Kidney (tissue), 14 donors: Measurements from ENCODE around the gene ASIC3. TPM values are rescaled to one million over a fixed set of nuclear protein-coding genes. Genes with fewer than 3 reads are reported as not detected.

Experiments used
- DNase-seq, 5 donors: peaks; one replicate each; pipeline ENCODE4 v3.0.0-alpha.2; 2013 to 2020
- FAIRE-seq: peaks from 2 replicates; lab custom pipeline; 2012; peaks lifted over from hg19 to GRCh38; lab: Jason Lieb, UNC
- H3K27ac ChIP-seq, 2 donors: one replicate each; pipeline ENCODE4 v1.7.0; 2013; ENCODE audit warnings: low read depth in 2 of 2, low read length in 2 of 2, inconsistent platforms in 1 of 2
- H3K27me3 ChIP-seq: one replicate; pipeline ENCODE4 v1.7.1; 2013; ENCODE audit warnings: low read length, inconsistent platforms; ENCODE audit not compliant: control insufficient read depth, insufficient read depth
- H3K36me3 ChIP-seq, 3 donors: one replicate each; pipeline versions ENCODE4 v1.7.0 to v1.7.1; 2013; ENCODE audit warnings: low read length in 3 of 3, control low read depth in 1 of 3, inconsistent platforms in 1 of 3; ENCODE audit not compliant: insufficient read depth in 3 of 3, control insufficient read depth in 2 of 3
- H3K4me1 ChIP-seq, 3 donors: one replicate each; pipeline versions ENCODE4 v1.7.0 to v1.7.1; 2013; ENCODE audit warnings: low read length in 3 of 3, inconsistent platforms in 1 of 3, low read depth in 1 of 3; ENCODE audit not compliant: control insufficient read depth in 2 of 3, insufficient read depth in 2 of 3
- H3K4me3 ChIP-seq, 3 donors: one replicate each; pipeline versions ENCODE4 v1.7.0 to v1.8.1; 2013; ENCODE audit warnings: low read length in 3 of 3, control low read depth in 1 of 3, inconsistent platforms in 1 of 3
- H3K9ac ChIP-seq, 3 donors: one replicate each; pipeline versions ENCODE4 v1.7.0 to v1.7.1; 2013; ENCODE audit warnings: low read length in 3 of 3, control low read depth in 1 of 3, inconsistent platforms in 1 of 3
- H3K9me3 ChIP-seq, 3 donors: one replicate each; pipeline versions ENCODE4 v1.7.0 to v1.7.1; 2013; ENCODE audit warnings: low read length in 3 of 3, control low read depth in 1 of 3, inconsistent platforms in 1 of 3; ENCODE audit not compliant: control insufficient read depth in 2 of 3, insufficient read depth in 1 of 3
- CTCF ChIP-seq: IDR thresholded peaks from 3 replicates; pipeline ENCODE4 v1.5.1; 2012; ENCODE audit warnings: mild to moderate bottlenecking, moderate library complexity, borderline replicate concordance; ENCODE audit not compliant: insufficient read depth; ENCODE audit errors: extremely low read depth
- intact Hi-C: fragments of 100-400 bp; cut with DNase I; formaldehyde crosslinking; loops from one replicate; pipeline ENCODE4 v1.11.1; 2022
- polyA plus RNA-seq: library from polyadenylated mRNA; stranded (reverse); fragments of 350-450 nt; fragmentation: Illumina TruSeq; extraction: RNeasy Lipid Tissue Mini Kit (QIAGEN cat#74804); gene quantifications from one replicate; pipeline ENCODE4 v1.2.3, GENCODE V29; 2014; ENCODE audit warnings: low read depth, low replicate concordance; ENCODE audit not compliant: insufficient read depth
- total RNA-seq: library from RNA; stranded (reverse); fragmentation: NEBNext Ultra II Directional; extraction: Animal tissue kit (Norgen Biotek cat#: 25700); gene quantifications from one replicate; pipeline ENCODE4 v1.2.1, GENCODE V29; 2021
- donor health status: control.
- donor health status: control.
- donor health status: control.
- donor health status: control.
- donor health status: control.
- donor health status: DM: yes; HTN: yes; CAD: no.
- donor health status: Normal renal cell carcinoma (clear cell type).

ASIC3 gene
- total and polyA plus RNA-seq, 2 donors from 2014 or later = 1.9 to 3.1 TPM

GRCh38 chr7:151035902-151036301, 12.4 kb upstream of the ASIC3 start:
- Histone ChIP-seq H3K36me3 (peaks cover 2 to 13% (median 10%) of the 10 kb centered on the region in 3 donors), H3K27me3 (no peaks in the 10 kb centered on the region), H3K9me3 (no peaks in the 10 kb centered on the region), H3K27ac (no peak overlapping the region), H3K4me1 (peaks cover 0 to 9% (median 0%) of the 10 kb centered on the region in 3 donors), H3K9ac (no peak overlapping the region), H3K4me3 (no peak overlapping the region)
- FAIRE-seq (no peak), DNase-seq (no peak)
- intact Hi-C loops = no loop called here
- no peak for TF ChIP-seq CTCF

GRCh38 chr7:151038951-151039849, 9.1 kb upstream of the ASIC3 start:
- no peak for FAIRE-seq
- Histone ChIP-seq H3K4me3 (no peak overlapping the region), H3K36me3 (peaks cover 2 to 13% (median 10%) of the 10 kb centered on the region in 3 donors), H3K4me1 (peaks cover 0 to 9% (median 0%) of the 10 kb centered on the region in 3 donors), H3K27ac (no peak overlapping the region), H3K27me3 (no peaks in the 10 kb centered on the region), H3K9ac (no peak overlapping the region), H3K9me3 (no peaks in the 10 kb centered on the region)
- intact Hi-C loops = no loop called here
- no peak for TF ChIP-seq CTCF
- peak in 3 of 5 donors; percentile 39 to 92 (median 59) for DNase-seq

GRCh38 chr7:151039850-151040548, 8.3 kb upstream of the ASIC3 start:
- Histone ChIP-seq H3K27ac (no peak overlapping the region), H3K36me3 (peaks cover 2 to 9% (median 7%) of the 10 kb centered on the region in 3 donors), H3K4me3 (no peak overlapping the region), H3K4me1 (peaks cover 0 to 9% (median 0%) of the 10 kb centered on the region in 3 donors), H3K9me3 (no peaks in the 10 kb centered on the region), H3K9ac (no peak overlapping the region), H3K27me3 (no peaks in the 10 kb centered on the region)
- intact Hi-C loops = no loop called here
- no peak for TF ChIP-seq CTCF
- DNase-seq (no peak), FAIRE-seq (no peak)
